GM18907 (cell line): ENCODE measurements around the gene GPRIN3.
"Not testable (repeated sequence)": the region's sequence is repeated elsewhere in the genome, so short reads cannot be mapped to it uniquely, and the experiment has no call there.

Experiments used
- ATAC-seq: cut with Tn5 transposase; IDR thresholded peaks from one replicate; pipeline ENCODE4 v1.9.1; 2021; ENCODE audit warnings: mild to moderate bottlenecking, moderate library complexity; ENCODE audit not compliant: unreplicated experiment

GPRIN3 gene

DNA sequence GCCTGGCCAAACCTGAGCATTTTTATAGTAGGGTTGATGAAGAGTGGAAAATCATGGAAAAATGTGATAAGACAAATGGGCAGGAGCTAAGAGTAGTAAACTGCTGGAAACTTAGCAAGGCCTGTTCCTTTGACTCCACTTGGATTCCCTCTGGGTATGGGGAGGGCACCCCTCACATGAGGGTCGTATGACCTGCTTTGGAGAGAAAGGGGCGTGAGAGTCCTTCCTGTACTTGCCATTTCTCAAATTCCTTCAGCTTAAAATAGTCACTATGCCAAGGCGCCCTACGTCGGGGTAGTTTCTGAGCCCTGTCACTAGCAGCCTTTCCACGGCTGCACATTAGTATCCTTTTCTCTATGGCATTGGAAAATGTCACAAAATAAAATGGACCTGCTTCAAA, 49.1 kb downstream of the GPRIN3 start:
- ATAC-seq, result no peak

GRCh38 chr4:89257376-89257775, 50.2 kb downstream of the GPRIN3 start:
- ATAC-seq, result no peak

DNA sequence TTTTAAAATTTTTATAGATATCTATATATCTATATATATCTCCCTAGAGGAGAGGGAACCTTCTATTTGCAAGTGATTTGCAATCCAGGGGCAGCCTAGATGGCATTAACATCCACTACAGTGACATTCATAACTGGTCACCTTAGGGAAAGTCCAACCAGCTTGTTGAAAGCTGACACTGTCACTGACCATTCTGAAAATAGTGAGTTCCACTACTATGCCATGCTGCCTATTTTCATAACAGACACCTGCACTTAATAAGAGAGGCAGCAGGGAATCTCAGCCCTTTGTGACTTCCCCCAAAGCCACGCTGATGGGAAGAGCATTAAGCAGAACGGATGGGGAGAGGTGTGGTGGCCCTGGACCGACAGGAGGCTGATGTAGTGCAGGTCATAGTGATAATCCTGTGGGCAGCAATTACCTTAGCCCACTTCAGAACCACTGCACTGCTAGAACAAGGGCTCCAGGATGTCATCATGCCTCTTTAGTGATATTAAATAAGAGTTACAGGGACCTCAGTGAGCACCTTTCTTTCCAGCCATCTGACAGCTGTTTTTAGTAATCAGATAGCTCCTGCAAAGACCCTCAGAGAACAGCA, 51.3 kb downstream of the GPRIN3 start:
- no peak for ATAC-seq

- no peak for ATAC-seq
These were observed 52.8 kb downstream of the GPRIN3 start for GRCh38 chr4:89254847-89255246.

- ATAC-seq, result not testable (repeated sequence)
These were observed 53.3 kb downstream of the GPRIN3 start for GRCh38 chr4:89254347-89254746.

DNA sequence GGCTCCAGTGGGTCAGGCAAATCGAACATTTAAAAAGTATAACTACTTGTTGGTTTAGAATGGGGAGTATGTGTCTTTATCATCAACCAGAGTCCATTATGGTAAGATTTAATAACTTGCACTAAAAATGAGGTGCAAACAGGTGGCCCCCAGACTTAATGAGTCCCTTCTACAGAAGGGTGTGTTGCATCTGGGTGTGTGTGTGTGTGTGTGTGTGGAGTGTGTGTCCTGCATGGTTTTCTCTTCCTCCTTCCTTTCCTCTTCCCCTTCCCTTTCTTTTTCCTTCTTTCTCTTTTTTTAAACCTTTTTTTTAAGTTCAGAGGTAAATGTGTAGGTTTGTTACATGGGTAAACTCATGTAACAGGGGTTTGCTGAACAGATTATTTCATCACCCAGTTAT, 53.7 kb downstream of the GPRIN3 start:
- ATAC-seq, result no peak

DNA sequence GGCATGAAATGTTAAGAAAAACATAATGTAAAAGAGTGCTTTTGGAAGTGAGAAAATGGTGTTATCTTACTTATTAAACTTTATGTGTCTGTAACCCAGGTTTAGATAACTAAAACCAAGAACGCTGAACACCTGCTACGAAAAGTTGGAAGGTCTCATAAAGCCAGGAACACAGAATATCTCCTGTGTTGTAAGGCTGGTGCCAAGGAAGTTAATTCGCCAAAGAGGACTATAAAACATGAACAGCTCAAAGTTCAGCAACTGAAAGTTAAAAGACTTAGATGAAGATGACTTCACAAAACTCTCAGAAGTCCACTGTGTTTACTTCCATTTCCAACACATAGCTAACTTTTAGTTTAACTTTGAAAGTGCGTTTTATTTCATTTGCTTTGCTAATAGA, 54.3 kb downstream of the GPRIN3 start:
- ATAC-seq, result no peak

DNA sequence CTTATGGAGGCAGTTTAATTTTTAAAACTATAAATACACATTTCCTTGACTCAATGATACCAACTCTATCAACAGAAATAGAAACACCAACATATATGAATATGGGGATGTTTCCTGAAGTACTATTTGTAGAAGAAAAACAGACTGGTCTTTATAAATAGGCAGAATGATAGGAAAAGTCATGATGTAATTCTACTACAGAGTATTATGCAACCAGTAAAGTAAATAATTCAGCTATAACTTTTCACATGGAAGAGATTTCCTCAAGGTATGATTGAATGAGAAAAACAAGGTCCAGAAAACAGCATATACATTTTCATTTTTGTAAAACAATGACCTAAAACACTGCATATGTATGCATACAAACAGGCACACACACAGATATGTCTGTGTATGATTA, 56.2 kb downstream of the GPRIN3 start:
- ATAC-seq, result no peak

DNA sequence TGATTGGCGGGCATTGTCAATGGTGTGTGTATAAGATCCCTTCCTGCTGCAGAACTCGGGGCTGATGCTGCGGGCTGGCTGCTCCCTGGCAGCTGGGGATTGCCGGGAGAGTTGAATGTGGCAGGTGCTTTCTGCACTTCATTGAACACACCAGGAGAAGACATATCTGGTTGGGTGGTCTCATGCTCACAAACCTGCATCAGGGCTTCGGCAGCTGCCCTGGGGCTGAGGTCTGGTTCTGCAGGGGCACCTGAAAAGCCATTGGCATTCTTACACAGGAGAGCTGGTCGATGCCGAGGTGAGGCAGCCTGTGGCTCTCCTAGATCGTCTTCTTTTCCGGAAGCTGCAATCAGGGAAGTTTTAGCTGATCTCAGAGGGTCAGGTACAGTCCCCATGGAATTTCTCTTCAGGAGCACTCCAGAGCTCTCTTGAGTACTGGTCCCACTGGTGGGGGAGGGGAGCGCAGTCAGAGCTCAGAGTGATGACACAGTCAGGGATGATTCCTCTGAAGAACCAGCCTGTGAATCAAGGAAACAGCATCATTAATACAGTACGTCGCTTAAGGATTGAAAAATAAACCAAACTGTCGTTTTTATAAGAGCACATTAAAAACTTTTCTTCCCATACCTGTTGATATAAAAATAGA, 57.8 kb downstream of the GPRIN3 start:
- no peak for ATAC-seq

GRCh38 chr4:89249313-89249712, 58.3 kb downstream of the GPRIN3 start:
- ATAC-seq, result no peak

DNA sequence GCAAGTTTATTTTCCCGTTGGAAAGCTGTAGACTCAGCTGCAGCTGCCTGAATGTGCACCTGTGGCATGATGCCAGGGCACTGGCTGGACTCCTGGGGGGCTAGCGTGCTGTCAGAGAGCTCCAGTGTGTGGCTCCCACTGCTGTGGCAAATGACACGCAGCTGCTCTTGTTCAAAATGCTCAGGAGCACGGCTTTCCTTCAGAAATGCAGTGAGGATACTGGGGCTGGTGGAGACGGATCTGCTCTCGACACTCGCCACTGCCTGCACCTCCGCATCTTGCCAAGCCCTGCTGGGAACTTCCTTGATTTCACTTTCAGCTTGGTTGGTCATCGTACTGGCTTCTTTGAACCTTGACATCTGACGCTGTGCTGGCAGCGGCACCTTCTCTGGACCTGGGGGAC, 58.7 kb downstream of the GPRIN3 start:
- no peak for ATAC-seq

DNA sequence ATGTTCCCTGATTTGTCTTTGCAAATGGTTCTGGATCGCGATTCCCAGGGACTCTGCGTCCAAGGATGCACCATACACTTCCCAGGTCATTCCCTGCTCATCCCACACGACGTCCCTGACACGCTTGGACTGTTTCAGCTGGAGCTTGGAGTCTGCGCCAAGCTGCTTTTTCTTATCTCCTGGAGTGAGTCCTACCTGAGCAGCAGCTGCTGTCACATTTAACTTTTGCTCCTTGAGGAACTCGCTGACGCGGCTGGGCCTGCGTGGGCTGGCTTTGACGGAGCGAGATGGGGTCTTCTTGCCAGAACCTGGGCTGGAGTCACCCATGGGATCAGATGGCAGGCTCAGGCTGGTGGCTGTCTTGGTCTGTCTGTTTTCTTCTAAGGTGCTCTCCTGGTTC, 59.6 kb downstream of the GPRIN3 start:
- no peak for ATAC-seq

- no peak for ATAC-seq
These were observed 62.1 kb downstream of the GPRIN3 start for GRCh38 chr4:89245459-89245858.

DNA sequence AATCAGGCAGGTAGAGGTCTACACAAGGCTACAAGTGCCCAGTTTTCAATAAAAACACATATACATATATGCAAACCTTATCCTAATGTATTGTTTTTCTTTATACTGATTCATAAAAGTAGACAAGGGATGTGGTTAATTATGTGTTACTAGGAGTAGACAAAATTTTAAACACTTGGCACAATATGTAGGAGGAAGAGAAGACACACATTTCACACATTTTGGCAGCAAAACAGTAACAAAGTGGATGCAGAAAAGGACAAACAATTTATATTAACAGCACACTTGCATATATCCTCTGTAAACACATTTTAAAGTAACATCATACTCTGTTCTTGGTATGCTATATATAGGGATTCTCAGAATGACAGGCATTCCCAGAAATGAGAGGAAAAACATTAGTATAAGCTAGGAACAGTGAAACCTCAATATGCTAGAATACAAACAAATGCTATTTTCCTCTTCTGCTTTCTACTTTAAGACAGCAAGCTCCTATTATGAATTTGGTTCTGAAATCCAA, 63.8 kb downstream of the GPRIN3 start:
- ATAC-seq, result no peak

DNA sequence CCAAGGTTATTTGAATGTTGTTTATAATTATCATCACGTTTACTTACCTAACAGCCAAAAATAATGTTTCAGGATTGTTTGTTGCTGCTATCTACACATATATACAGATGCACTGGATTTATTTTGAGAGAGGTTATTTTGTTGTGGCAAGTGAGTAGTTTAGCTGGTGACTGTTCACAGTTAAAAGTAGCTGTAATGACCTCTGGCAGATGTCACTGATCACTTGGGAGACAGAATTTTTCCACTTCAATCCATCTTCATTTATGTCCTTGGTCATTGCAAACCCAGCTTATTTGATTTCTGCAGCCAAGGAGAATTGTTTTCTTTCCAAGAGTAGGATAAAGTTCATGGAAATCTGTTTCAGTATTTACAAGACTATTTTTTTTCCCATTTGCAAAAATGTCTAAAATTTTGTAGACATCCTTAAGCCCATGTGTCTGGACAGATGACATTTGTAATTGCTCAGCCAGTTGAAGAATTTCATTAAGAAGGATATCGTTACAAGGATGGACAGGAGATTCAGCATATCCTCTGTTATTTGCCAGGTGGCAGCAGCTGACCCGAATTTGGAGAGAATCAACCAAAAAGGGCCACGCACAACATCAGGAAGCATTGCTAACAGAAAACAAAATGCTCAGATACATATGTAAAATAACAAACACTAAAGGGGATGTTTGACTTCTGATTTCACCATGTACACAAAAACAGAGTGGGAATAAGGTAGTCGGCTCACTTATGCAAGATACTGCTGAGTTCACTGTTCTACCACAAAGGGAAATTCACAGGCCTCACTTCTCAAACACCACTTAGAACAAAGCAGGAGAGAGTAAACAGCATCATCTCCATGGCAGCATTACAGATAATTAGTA, 64.5 kb downstream of the GPRIN3 start:
- ATAC-seq, result no peak

DNA sequence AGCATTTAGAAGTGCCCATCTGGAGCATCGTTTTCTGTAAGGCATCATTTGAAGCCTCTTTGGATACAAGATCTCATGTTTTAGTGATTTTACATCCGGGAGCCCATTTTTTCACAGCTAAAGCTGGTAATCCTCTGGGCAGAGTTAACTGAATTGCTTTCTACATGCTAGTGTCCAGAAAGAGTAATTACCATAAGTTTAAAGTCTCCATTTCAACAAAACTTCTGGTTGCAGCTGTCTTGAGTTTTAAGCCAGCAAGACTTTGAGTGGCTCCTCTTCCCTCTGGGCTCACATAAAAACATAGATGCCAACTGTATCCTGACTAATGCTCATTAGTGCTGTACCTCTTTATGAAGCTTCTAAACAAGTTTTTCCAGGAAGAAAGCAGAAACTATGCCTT, 65.4 kb downstream of the GPRIN3 start:
- ATAC-seq, result no peak

DNA sequence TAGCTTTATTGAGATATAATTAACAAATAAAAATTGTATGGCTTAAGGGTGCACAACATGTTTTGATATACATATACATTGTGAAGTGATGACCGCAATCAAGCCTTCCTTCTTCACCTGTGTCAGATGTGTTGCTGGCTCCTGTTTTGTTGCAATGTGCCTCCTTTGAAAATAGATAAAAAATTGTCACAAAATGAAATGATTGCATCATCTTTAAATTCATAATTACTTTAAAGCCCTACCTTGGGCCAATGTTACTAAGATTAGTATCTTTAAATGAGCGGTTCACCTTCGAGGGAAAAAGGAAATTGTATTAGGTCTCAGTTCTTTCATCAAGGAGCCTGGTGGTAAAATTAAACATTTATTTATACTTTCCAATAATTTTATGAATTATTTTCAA, 77.3 kb downstream of the GPRIN3 start:
- no peak for ATAC-seq

GRCh38 chr4:89226665-89227574, 80.7 kb downstream of the GPRIN3 start:
- peak; percentile 96 for ATAC-seq

DNA sequence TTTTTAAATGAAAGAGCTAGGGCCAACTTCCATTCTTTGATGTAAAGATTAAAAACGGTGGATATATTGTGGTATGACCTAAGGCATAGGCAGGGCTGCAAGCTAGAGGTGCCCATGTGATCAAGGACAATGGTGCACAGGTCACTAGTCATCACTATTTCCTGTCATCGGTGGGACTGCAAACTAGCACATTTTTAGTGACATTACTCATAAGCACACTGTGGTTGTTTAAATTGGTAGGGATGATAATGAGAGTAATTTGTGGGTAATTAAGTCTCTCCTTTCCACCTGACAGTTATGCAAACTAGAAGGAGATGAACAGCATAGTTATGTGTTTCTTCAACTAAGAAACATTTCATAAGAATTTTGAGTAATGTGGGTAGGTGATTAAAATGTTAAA, 85.4 kb downstream of the GPRIN3 start:
- peak; percentile 66 for ATAC-seq

- ATAC-seq, result no peak
These were observed 86.3 kb downstream of the GPRIN3 start for GRCh38 chr4:89221167-89221867.
